Measurements from ENCODE around the gene NAA16.
"Not testable (repeated sequence)": the region's sequence is repeated elsewhere in the genome, so short reads cannot be mapped to it uniquely, and the experiment has no call there.

Gene NAA16

DNA sequence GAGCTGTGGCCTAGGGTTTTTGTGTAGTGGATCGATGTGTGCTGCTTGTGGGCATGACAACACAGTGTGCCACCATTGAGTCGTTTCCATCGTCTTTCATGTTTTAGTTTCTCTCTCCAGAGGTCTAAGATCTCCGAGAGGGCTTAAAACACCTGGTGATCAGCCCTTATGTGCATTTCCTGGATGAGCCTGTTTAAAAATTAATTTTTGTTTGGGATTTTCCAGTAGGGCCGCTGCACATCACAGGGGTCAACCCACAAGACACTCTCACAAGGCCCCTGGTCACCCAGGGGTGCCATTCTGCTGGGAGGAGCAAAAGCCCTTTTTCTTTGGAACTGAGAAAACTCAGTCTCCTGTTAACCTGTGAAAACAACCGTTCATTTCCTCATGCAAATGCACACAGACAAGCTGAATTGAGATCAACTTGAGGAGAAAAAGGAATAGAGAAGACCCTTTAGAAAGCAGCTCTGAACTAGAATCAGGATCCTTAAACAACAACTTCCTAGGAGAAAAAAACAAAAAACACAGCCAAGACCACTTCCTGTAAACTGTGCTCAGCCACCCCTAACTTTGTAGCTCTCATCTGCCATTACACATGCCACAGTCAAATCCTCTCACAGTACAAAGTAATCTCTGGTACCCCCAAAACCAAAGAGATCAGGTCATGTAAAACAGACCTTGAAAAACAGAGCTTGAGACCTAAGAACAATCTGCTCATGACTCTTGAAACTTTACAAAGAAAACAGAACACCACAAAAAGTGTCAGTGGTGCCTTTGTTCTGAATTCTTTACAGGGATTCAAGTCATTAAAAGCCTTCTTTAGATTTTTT is 39.4 kb upstream of the NAA16 start:
- Histone ChIP-seq H2AFZ (ENCODE audit: low read depth) (no peak overlapping the region), H3K79me2 (ENCODE audit: insufficient read depth, low read depth) (no peaks in the 10 kb centered on the region), H3K4me1 (ENCODE audit: low read depth, poor library complexity, severe bottlenecking) (peaks cover 4% of the 10 kb centered on the region), H3K4me2 (no peak overlapping the region), H3K9ac (no peak overlapping the region), H3K4me3 (IDR thresholded peaks at IDR 0.05; ENCODE audit: insufficient read depth, low read depth, low read length) (no peak overlapping the region), H3K27ac (no peak overlapping the region), H3K36me3 (ENCODE audit: insufficient read depth) (no peaks in the 10 kb centered on the region), H3K27me3 (ENCODE audit: insufficient read depth, low read depth) (no peaks in the 10 kb centered on the region), H4K20me1 (ENCODE audit: insufficient read depth) (no peaks in the 10 kb centered on the region)
- TF ChIP-seq, protein P1, sequence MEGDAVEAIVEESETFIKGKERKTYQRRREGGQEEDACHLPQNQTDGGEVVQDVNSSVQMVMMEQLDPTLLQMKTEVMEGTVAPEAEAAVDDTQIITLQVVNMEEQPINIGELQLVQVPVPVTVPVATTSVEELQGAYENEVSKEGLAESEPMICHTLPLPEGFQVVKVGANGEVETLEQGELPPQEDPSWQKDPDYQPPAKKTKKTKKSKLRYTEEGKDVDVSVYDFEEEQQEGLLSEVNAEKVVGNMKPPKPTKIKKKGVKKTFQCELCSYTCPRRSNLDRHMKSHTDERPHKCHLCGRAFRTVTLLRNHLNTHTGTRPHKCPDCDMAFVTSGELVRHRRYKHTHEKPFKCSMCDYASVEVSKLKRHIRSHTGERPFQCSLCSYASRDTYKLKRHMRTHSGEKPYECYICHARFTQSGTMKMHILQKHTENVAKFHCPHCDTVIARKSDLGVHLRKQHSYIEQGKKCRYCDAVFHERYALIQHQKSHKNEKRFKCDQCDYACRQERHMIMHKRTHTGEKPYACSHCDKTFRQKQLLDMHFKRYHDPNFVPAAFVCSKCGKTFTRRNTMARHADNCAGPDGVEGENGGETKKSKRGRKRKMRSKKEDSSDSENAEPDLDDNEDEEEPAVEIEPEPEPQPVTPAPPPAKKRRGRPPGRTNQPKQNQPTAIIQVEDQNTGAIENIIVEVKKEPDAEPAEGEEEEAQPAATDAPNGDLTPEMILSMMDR (conservative IDR thresholded peaks at IDR 0.05; ENCODE audit: low read depth, low read length) = no peak

DNA sequence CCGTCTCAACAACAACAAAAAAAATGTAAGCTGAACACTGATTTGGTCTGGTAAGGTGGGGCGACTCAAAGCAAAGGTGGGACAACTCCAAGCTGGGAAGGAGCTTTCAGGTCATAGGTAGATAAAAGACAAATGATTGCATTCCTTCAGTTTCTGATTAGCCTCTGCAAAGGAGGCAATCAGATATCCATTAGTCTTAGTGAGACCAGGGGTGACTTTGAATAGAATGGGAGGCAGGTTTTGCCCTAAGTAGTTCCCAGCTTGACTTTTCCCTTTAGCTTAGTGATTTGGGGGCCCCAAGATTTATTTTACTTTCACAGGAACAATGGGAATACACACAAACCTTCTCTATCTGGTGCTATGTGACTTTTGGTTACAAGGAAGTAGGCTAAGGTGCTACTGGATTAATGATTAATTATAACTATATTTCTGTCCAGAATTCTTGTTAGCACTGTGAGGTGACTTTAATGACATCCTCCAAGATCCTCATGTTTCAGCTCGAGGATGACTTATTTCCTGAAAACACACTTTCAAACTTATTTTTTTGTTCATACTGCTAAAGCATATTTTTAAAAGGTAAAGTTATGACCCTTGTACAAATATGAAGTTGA is 37.1 kb upstream of the NAA16 start:
- H3K36me3 ChIP-seq (ENCODE audit: insufficient read depth) = no peaks in the 10 kb centered on the region
- TF ChIP-seq, protein P1 (conservative IDR thresholded peaks at IDR 0.05; ENCODE audit: low read depth, low read length) = no peak
- no peak overlapping the region for H3K4me2 ChIP-seq
- no peaks in the 10 kb centered on the region for H4K20me1 ChIP-seq (ENCODE audit: insufficient read depth)
- H3K27me3 ChIP-seq (ENCODE audit: insufficient read depth, low read depth) = no peaks in the 10 kb centered on the region
- no peaks in the 10 kb centered on the region for H3K79me2 ChIP-seq (ENCODE audit: insufficient read depth, low read depth)
- H2AFZ ChIP-seq (ENCODE audit: low read depth) = no peak overlapping the region
- no peaks in the 10 kb centered on the region for H3K4me1 ChIP-seq (ENCODE audit: low read depth, poor library complexity, severe bottlenecking)
- no peak overlapping the region for H3K4me3 ChIP-seq (IDR thresholded peaks at IDR 0.05; ENCODE audit: insufficient read depth, low read depth, low read length)
- no peak overlapping the region for H3K9ac ChIP-seq
- H3K27ac ChIP-seq = no peak overlapping the region

DNA sequence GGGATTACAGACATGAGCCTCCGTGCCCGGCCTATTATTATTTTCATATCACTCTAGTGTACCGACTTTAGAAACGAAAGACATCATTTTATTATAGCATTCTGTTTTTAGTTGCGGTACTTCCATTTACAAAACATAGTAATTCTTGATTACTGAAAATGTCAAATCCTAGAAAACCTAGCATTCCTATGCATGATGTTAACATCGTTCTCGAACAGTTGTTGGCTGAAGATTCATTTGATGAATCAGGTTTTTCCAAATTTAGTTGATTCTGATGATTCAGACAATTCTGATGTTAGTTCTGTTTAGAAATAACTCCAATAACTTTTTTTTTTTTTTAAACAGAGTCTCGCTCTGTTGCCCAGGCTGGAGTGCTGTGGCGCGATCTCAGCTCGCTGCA is 36.2 kb upstream of the NAA16 start:
- Histone ChIP-seq H3K27ac (no peak overlapping the region), H3K79me2 (ENCODE audit: insufficient read depth, low read depth) (no peaks in the 10 kb centered on the region), H3K9ac (no peak overlapping the region), H3K4me1 (ENCODE audit: low read depth, poor library complexity, severe bottlenecking) (no peaks in the 10 kb centered on the region), H3K27me3 (ENCODE audit: insufficient read depth, low read depth) (no peaks in the 10 kb centered on the region), H4K20me1 (ENCODE audit: insufficient read depth) (no peaks in the 10 kb centered on the region), H3K4me3 (IDR thresholded peaks at IDR 0.05; ENCODE audit: insufficient read depth, low read depth, low read length) (no peak overlapping the region), H3K36me3 (ENCODE audit: insufficient read depth) (no peaks in the 10 kb centered on the region), H3K4me2 (no peak overlapping the region), H2AFZ (ENCODE audit: low read depth) (no peak overlapping the region)
- TF ChIP-seq, protein P1 (conservative IDR thresholded peaks at IDR 0.05; ENCODE audit: low read depth, low read length) = no peak

DNA sequence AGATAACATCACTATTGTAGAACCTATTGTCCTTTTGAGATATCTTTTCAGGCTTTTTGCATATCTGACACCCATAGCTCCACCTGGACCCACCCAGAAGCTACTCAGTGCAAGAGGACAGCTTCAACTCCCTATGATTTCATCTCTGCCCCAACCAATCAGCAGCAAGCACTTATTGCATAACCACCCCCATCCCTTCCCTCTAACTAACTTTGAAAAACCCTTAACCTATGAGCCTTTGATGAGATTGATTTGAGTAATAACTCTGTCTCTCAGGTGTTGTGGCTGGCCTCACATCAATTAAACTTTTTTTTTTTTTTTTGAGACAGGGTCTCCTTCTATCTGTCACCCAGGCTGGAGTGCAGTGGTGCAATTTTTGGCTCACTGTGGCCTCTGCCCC is 34.2 kb upstream of the NAA16 start:
- Histone ChIP-seq H4K20me1 (ENCODE audit: insufficient read depth) (no peaks in the 10 kb centered on the region), H3K4me1 (ENCODE audit: low read depth, poor library complexity, severe bottlenecking) (no peaks in the 10 kb centered on the region), H3K27me3 (ENCODE audit: insufficient read depth, low read depth) (no peaks in the 10 kb centered on the region), H2AFZ (ENCODE audit: low read depth) (no peak overlapping the region), H3K9ac (no peak overlapping the region), H3K4me3 (IDR thresholded peaks at IDR 0.05; ENCODE audit: insufficient read depth, low read depth, low read length) (no peak overlapping the region), H3K79me2 (ENCODE audit: insufficient read depth, low read depth) (no peaks in the 10 kb centered on the region), H3K36me3 (ENCODE audit: insufficient read depth) (no peaks in the 10 kb centered on the region), H3K4me2 (no peak overlapping the region), H3K27ac (no peak overlapping the region)
- TF ChIP-seq, protein P1 (conservative IDR thresholded peaks at IDR 0.05; ENCODE audit: low read depth, low read length) = no peak

DNA sequence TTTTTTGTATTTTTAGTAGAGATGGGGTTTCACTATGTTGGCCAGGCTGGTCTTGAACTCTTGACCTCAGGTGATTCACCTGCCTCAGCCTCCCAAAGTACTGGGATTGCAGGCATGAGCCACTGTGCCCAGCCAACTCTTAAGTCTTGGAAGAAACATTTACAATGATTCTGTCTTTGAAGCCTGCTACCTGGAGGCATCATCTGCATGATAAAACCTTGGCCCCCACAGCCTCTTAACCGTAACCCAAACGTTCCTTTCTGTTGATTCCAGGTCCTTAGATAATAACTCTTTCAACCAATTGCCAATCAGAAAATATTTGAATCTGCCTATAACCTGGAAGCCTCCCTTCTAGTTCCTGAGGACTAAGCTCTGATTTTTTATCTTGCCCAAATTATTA is 31.9 kb upstream of the NAA16 start:
- H2AFZ ChIP-seq (ENCODE audit: low read depth); H3K4me3 ChIP-seq (IDR thresholded peaks at IDR 0.05; ENCODE audit: insufficient read depth, low read depth, low read length); H3K9ac ChIP-seq; H3K4me2 ChIP-seq; H3K79me2 ChIP-seq (ENCODE audit: insufficient read depth, low read depth); H3K27ac ChIP-seq; H4K20me1 ChIP-seq (ENCODE audit: insufficient read depth); H3K27me3 ChIP-seq (ENCODE audit: insufficient read depth, low read depth); H3K36me3 ChIP-seq (ENCODE audit: insufficient read depth); H3K4me1 ChIP-seq (ENCODE audit: low read depth, poor library complexity, severe bottlenecking): not testable (repeated sequence)

Measured in KMS-11 (cell line).